ENCODE results near the gene C2orf74. TPM values are rescaled to one million over a fixed set of nuclear protein-coding genes. Genes with fewer than 3 reads are reported as not detected.
A peak's percentile ranks its signal among the peaks of the same experiment; 100 is the strongest.
"Not testable (repeated sequence)": the region's sequence is repeated elsewhere in the genome, so short reads cannot be mapped to it uniquely, and the experiment has no call there.

C2orf74 gene
- total RNA-seq, 2 donors from 2014 or later = 12.7 to 17.2 TPM

- H3K9me3 ChIP-seq = no peaks in the 10 kb centered on the region
- no peak overlapping the region for H3K27ac ChIP-seq
- H3K27me3 ChIP-seq (replicated peaks; ENCODE audit: insufficient read depth) = no peaks in the 10 kb centered on the region
- ATAC-seq (ENCODE audit: insufficient number of reproducible peaks, low FRiP score, low read depth) = no peak
- TF ChIP-seq, protein P1, sequence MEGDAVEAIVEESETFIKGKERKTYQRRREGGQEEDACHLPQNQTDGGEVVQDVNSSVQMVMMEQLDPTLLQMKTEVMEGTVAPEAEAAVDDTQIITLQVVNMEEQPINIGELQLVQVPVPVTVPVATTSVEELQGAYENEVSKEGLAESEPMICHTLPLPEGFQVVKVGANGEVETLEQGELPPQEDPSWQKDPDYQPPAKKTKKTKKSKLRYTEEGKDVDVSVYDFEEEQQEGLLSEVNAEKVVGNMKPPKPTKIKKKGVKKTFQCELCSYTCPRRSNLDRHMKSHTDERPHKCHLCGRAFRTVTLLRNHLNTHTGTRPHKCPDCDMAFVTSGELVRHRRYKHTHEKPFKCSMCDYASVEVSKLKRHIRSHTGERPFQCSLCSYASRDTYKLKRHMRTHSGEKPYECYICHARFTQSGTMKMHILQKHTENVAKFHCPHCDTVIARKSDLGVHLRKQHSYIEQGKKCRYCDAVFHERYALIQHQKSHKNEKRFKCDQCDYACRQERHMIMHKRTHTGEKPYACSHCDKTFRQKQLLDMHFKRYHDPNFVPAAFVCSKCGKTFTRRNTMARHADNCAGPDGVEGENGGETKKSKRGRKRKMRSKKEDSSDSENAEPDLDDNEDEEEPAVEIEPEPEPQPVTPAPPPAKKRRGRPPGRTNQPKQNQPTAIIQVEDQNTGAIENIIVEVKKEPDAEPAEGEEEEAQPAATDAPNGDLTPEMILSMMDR (IDR thresholded peaks at IDR 0.05) = no peak
- H3K36me3 ChIP-seq = peaks cover 61% of the 10 kb centered on the region
- H3K4me3 ChIP-seq = no peak overlapping the region
- DNase-seq (ENCODE audit: low spot score) = no peak
- peaks cover 0 to 12% of the 10 kb centered on the region in 2 donors for H3K4me1 ChIP-seq (ENCODE audit: control insufficient read depth in 1 of 2, low read depth in 2 of 2)
These were observed 25.1 kb downstream of the C2orf74 start for GRCh38 chr2:61187085-61187484.

DNA sequence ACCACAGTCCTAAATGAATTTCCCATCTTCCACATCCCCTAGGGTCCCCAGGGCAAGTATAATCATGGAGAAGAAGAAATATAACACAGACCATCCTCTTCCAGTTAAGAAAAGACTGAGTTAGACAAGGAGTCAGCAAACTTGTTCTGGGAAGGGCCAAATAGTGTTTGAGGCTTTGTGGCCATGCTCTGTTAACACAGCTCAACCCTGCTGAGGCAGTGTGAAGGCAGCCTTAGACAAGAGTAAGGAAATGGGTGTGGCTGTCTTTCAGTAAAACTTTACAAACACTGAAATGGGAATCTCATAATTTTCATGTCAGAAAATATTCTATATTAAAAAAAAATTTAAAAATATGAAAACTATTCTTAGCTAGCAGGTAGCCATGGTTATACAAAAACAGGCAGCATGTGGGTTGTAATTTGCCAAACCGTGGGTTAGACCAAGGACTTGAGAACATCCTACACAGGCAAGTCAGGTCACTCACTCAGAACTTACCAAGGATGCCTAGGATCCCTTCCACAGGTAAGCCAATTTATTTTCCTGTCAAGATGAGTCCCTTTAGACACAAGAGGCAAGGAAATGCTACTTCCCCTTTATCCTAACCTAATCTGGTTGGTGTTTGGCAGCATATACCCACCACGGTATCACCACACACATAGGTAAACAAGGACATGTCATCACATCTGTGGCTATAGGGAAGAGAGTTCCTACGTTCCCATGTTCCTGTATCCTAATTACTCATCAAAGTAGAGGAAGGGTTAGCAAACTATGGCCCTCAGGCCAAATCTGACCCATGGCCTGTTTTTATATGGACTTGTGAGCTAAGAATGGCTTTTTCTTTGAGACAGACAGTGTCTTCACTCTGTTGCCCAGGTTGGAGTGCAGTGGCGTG, 31.9 kb downstream of the C2orf74 start:
- TF ChIP-seq, protein P1 (IDR thresholded peaks at IDR 0.05) = no peak
- no peaks in the 10 kb centered on the region for H3K27me3 ChIP-seq (replicated peaks; ENCODE audit: insufficient read depth)
- no peaks in the 10 kb centered on the region for H3K9me3 ChIP-seq
- peak overlapping the region; percentile 30 for H3K27ac ChIP-seq
- H3K36me3 ChIP-seq = peaks cover 16% of the 10 kb centered on the region
- no peak overlapping the region for H3K4me3 ChIP-seq
- peaks cover 3 to 6% of the 10 kb centered on the region in 2 donors for H3K4me1 ChIP-seq (ENCODE audit: control insufficient read depth in 1 of 2, low read depth in 2 of 2)
- ATAC-seq (ENCODE audit: insufficient number of reproducible peaks, low FRiP score, low read depth) (no peak), DNase-seq (ENCODE audit: low spot score) (no peak)

DNA sequence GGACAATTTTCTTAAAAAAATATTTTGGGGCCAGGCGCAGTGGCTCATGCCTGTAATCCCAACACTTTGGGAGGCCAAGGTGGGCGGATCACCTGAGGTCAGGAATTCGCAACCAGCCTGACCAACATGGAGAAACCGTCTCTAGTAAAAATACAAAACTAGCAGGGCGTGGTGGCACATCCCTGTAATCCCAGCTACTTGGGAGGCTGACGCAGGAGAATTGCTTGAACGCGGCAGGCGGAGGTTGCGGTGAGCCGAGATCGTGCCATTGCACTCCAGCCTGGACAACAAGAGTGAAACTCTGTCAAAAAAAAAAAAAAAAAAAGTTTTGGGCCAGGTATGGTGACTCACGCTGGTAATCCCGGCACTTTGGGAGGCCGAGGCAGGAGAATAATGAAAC, 32.7 kb downstream of the C2orf74 start:
- not testable (repeated sequence) for H3K27ac ChIP-seq; H3K4me1 ChIP-seq (ENCODE audit: control insufficient read depth in 1 of 2, low read depth in 2 of 2); ATAC-seq (ENCODE audit: insufficient number of reproducible peaks, low FRiP score, low read depth); DNase-seq (ENCODE audit: low spot score); H3K4me3 ChIP-seq; H3K9me3 ChIP-seq; H3K27me3 ChIP-seq (replicated peaks; ENCODE audit: insufficient read depth)
- H3K36me3 ChIP-seq = peaks cover 15% of the 10 kb centered on the region

DNA sequence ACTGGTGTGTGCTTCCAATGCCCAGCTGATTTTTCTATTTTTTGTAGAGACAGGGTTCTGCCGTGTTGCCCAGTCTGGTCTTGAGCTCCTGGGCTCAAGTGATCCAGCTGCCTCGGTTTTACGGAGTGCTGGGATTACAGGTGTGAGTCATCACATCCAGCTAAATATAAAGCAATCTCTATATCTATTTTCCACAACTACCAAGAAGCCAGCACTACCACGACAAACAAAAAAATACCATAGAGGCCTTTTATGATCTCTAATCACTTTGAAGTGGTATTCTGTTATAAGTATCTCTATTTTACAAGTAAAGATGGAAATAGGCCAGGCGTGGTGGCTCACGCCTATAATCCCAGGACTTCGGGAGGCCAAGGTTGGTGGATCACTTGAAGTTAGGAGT, 34.7 kb downstream of the C2orf74 start:
- no peak for ATAC-seq (ENCODE audit: insufficient number of reproducible peaks, low FRiP score, low read depth)

GRCh38 chr2:61205132-61205531, 43.1 kb downstream of the C2orf74 start:
- H3K9me3 ChIP-seq = no peaks in the 10 kb centered on the region
- DNase-seq (ENCODE audit: low spot score) (no peak), ATAC-seq (ENCODE audit: insufficient number of reproducible peaks, low FRiP score, low read depth) (no peak)
- H3K4me3 ChIP-seq = no peak overlapping the region
- no peak overlapping the region for H3K27ac ChIP-seq
- no peaks in the 10 kb centered on the region for H3K27me3 ChIP-seq (replicated peaks; ENCODE audit: insufficient read depth)
- peaks cover 42% of the 10 kb centered on the region for H3K36me3 ChIP-seq
- TF ChIP-seq, protein P1 (IDR thresholded peaks at IDR 0.05) = no peak
- no peaks in the 10 kb centered on the region for H3K4me1 ChIP-seq (ENCODE audit: control insufficient read depth in 1 of 2, low read depth in 2 of 2)

More for the DNA sequence above, 34.7 kb downstream of the C2orf74 start:
- DNase-seq (ENCODE audit: low spot score) = no peak
- TF ChIP-seq, protein P1 (IDR thresholded peaks at IDR 0.05) = no peak
- H3K9me3 ChIP-seq = no peaks in the 10 kb centered on the region
- no peak overlapping the region for H3K4me3 ChIP-seq
- no peak overlapping the region for H3K27ac ChIP-seq
- H3K36me3 ChIP-seq = peaks cover 11% of the 10 kb centered on the region
- no peaks in the 10 kb centered on the region for H3K27me3 ChIP-seq (replicated peaks; ENCODE audit: insufficient read depth)
- H3K4me1 ChIP-seq (ENCODE audit: control insufficient read depth in 1 of 2, low read depth in 2 of 2) = peaks cover 3 to 6% of the 10 kb centered on the region in 2 donors

All from thoracic aorta (tissue), 2 donors.